Prostate gland (tissue), 2 donors: ENCODE data around the gene NMNAT2.

Source experiments
- POLR2A ChIP-seq: fragments of 450-650 bp; IDR thresholded peaks from one replicate; pipeline ENCODE4 v1.6.1; 2016; ENCODE audit warnings: antibody characterized with exemption, mild to moderate bottlenecking
- TF ChIP-seq, protein P1 (sequence below), 4 experiments: fragments of 200-600 bp in 2 of 4; fragments of 450-650 bp in 2 of 4; sonication (generic) in 2 of 4; IDR thresholded peaks; 1 replicate in 3 of 4; 2 replicates in 1 of 4; pipeline ENCODE4 v1.5.1; 2016 to 2019; ENCODE audit warnings: antibody characterized with exemption in 4 of 4, mild to moderate bottlenecking in 2 of 4, moderate library complexity in 2 of 4

DNA sequence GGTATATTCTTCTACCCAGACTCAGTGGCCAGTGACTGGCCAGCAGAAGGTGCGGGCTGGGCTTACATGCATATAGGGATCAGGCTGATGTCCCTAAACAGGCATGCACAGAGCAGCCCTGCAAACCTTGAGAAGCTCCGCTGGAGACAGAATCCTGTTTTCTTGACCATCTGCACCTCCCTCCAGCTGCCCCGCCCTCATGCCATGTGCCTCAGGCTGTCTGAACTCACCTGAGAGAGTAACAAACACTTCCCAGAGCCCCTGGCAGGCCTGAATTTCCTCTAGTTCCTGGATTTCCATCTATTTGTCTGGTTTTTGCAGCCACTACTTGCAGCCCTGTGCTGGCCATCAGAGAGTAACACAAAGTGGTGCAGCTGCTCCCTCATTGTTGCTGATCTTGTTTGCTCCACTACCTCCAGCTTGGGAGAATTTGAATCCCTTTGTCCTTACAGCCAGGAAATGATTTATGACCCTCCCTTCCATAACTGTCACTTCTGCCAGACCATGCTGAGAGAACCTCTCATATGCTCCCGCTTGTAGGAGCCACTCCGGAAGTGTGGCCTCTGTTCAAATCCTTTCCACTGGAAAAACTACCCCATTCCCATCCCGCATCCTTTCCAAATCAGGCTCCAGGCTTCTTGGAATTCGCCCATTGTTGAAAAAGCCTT, 113.6 kb downstream of the NMNAT2 start:
- TF ChIP-seq, protein P1, sequence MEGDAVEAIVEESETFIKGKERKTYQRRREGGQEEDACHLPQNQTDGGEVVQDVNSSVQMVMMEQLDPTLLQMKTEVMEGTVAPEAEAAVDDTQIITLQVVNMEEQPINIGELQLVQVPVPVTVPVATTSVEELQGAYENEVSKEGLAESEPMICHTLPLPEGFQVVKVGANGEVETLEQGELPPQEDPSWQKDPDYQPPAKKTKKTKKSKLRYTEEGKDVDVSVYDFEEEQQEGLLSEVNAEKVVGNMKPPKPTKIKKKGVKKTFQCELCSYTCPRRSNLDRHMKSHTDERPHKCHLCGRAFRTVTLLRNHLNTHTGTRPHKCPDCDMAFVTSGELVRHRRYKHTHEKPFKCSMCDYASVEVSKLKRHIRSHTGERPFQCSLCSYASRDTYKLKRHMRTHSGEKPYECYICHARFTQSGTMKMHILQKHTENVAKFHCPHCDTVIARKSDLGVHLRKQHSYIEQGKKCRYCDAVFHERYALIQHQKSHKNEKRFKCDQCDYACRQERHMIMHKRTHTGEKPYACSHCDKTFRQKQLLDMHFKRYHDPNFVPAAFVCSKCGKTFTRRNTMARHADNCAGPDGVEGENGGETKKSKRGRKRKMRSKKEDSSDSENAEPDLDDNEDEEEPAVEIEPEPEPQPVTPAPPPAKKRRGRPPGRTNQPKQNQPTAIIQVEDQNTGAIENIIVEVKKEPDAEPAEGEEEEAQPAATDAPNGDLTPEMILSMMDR (IDR thresholded peaks at IDR 0.05) = no peak
- TF ChIP-seq POLR2A = no peak
